D721Med (cell line): ENCODE data around the gene SORCS2.

Source experiments
- DNase-seq: peaks from one replicate; pipeline ENCODE4 v3.0.0; 2011; ENCODE audit warnings: low spot score; ENCODE audit not compliant: insufficient read length
- FAIRE-seq: peaks from 2 replicates; lab custom pipeline; 2011; peaks lifted over from hg19 to GRCh38; lab: Jason Lieb, UNC
- TF ChIP-seq, protein P1 (sequence below): IDR thresholded peaks from 2 replicates; pipeline ENCODE4 v1.5.1; 2012; ENCODE audit warnings: mild to moderate bottlenecking, control low read depth; ENCODE audit not compliant: insufficient read depth; ENCODE audit errors: missing control alignments

The SORCS2 gene

GRCh38 chr4:7649741-7650531, 457.6 kb downstream of the SORCS2 start:
- DNase-seq (no peak), FAIRE-seq (no peak)
- TF ChIP-seq, protein P1, sequence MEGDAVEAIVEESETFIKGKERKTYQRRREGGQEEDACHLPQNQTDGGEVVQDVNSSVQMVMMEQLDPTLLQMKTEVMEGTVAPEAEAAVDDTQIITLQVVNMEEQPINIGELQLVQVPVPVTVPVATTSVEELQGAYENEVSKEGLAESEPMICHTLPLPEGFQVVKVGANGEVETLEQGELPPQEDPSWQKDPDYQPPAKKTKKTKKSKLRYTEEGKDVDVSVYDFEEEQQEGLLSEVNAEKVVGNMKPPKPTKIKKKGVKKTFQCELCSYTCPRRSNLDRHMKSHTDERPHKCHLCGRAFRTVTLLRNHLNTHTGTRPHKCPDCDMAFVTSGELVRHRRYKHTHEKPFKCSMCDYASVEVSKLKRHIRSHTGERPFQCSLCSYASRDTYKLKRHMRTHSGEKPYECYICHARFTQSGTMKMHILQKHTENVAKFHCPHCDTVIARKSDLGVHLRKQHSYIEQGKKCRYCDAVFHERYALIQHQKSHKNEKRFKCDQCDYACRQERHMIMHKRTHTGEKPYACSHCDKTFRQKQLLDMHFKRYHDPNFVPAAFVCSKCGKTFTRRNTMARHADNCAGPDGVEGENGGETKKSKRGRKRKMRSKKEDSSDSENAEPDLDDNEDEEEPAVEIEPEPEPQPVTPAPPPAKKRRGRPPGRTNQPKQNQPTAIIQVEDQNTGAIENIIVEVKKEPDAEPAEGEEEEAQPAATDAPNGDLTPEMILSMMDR = no peak

DNA sequence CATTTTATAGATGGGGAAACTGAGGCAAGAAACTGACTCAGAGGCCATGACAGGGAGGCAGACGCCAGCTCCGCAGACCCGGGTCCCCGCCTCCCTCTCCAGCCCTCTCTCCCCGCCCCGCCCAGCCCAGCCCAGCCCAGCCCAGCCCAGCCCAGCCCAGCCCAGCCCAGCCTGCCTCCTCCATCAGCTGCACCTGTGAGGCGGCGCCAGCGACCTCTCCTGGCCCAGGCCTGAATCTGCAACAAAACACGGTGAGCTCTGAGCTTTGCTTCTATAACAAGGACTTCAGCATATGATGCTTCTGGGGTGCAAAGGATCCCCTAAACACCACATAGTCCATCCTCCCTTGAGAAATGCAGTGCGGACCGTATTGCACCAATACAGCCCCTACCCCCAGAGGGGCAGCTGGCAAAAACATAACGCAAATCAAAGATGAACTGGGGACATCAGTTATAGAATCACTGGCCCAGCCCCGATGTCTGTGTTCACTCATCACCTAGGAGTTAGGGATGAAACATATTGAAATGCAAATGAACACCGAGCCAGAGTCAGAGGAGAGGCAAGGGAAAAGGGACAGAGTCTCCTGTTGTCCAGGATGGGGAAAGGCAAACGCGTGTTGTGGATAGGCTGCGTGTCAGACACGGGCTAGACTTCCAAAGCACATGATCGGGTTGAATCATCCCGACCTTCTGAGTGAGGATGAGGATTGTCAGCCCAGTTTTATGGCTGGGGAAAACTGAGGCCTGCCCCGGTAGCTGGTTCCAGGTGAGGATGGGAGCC, 458.5 kb downstream of the SORCS2 start:
- TF ChIP-seq, protein P1 = peak; percentile 37
- DNase-seq (no peak), FAIRE-seq (no peak)

GRCh38 chr4:7651461-7651921, 459.2 kb downstream of the SORCS2 start:
- TF ChIP-seq, protein P1 = no peak
- FAIRE-seq = no peak
- no peak for DNase-seq

DNA sequence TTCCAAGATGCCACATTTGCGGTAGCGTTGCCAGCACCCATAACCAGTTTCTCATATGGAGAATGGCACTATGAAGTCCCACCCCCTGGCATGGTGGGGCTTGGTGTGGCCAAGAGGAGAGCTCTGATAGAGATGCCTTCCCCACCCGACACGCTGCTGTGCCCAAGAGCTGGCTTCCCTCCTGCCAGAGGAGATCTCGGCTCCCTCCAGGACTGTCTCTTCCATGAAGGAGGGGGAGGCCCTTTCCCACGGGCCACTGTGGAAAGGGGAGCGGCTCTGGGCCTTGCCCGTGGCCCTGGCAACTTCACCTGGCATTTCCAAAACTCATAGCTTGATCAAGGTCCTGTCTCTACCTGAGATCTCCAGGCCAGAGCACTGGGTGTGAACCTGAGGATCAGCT, 459.7 kb downstream of the SORCS2 start:
- TF ChIP-seq, protein P1 = no peak
- DNase-seq = no peak
- no peak for FAIRE-seq

- FAIRE-seq (no peak), DNase-seq (no peak)
- TF ChIP-seq, protein P1 = no peak
These were observed 460.1 kb downstream of the SORCS2 start for GRCh38 chr4:7652451-7652881.

GRCh38 chr4:7652906-7653305, 460.6 kb downstream of the SORCS2 start:
- DNase-seq (no peak), FAIRE-seq (no peak)
- TF ChIP-seq, protein P1 = no peak
